Smooth muscle cell (in vitro differentiated cells): ENCODE data around the gene CD68. TPM values are rescaled to one million over a fixed set of nuclear protein-coding genes. Genes with fewer than 3 reads are reported as not detected.

ENCODE experiments used
- DNase-seq: peaks from one replicate; lab custom pipeline; 2025; ENCODE audit not compliant: unreplicated experiment; lab: John Stamatoyannopoulos, UW
- H2AFZ ChIP-seq: fragments of 200-600 bp; sonication (generic); 2 replicates; pipeline ENCODE4 v1.6.0; 2016; ENCODE audit warnings: antibody characterized with exemption, low read depth, mild to moderate bottlenecking
- H3F3A ChIP-seq: fragments of 200-600 bp; sonication (generic); 2 replicates; pipeline ENCODE4 v1.6.0; 2017; ENCODE audit warnings: antibody characterized with exemption, low read depth
- H3K27ac ChIP-seq: fragments of 200-600 bp; sonication (generic); 2 replicates; pipeline ENCODE4 v1.5.1; 2016; ENCODE audit warnings: low read depth, mild to moderate bottlenecking
- H3K27me3 ChIP-seq: fragments of 200-600 bp; sonication (generic); 2 replicates; pipeline ENCODE4 v1.6.1; 2016; ENCODE audit warnings: low read depth, mild to moderate bottlenecking
- H3K36me3 ChIP-seq: fragments of 200-600 bp; sonication (generic); 2 replicates; pipeline ENCODE4 v1.5.1; 2016; ENCODE audit warnings: low read depth
- H3K4me1 ChIP-seq: fragments of 200-600 bp; sonication (generic); 2 replicates; pipeline ENCODE4 v1.5.1; 2016; ENCODE audit warnings: low read depth
- H3K4me2 ChIP-seq: fragments of 200-600 bp; sonication (generic); 2 replicates; pipeline ENCODE4 v1.6.0; 2016; ENCODE audit warnings: mild to moderate bottlenecking
- H3K4me3 ChIP-seq: fragments of 200-600 bp; sonication (generic); 2 replicates; pipeline ENCODE4 v1.5.1; 2016; ENCODE audit warnings: mild to moderate bottlenecking
- H3K79me2 ChIP-seq: fragments of 200-600 bp; sonication (generic); 2 replicates; pipeline ENCODE4 v1.6.0; 2016; ENCODE audit warnings: low read depth, mild to moderate bottlenecking
- H3K9ac ChIP-seq: fragments of 200-600 bp; sonication (generic); 2 replicates; pipeline ENCODE4 v1.6.0; 2016; ENCODE audit warnings: low read depth
- H3K9me3 ChIP-seq: fragments of 200-600 bp; sonication (generic); replicated peaks from 2 replicates; pipeline ENCODE4 v1.5.1; 2016; ENCODE audit warnings: low read depth
- H4K20me1 ChIP-seq: fragments of 200-600 bp; sonication (generic); 2 replicates; pipeline ENCODE4 v1.6.0; 2016; ENCODE audit warnings: low read depth
- CTCF ChIP-seq: fragments of 200-600 bp; sonication (generic); IDR thresholded peaks from 2 replicates; pipeline ENCODE4 v1.5.1; 2017; ENCODE audit warnings: borderline replicate concordance, mild to moderate bottlenecking, antibody characterized with exemption; ENCODE audit not compliant: insufficient read depth, poor library complexity, severe bottlenecking
- WGBS: methylation state at CpG from one replicate; pipeline ENCODE4 v1.1.7; 2016; ENCODE audit warnings: low lambda C conversion rate; 5-methylcytosine and 5-hydroxymethylcytosine counted together
- polyA plus RNA-seq: library from polyadenylated mRNA; unstranded; fragments of >200 nt; fragmentation: Nextera tagmentation; extraction: Ambion mirVana; gene quantifications from 2 replicates; pipeline ENCODE4 v1.2.1, GENCODE V29; 2016
- total RNA-seq: library from RNA; depleted of rRNA; stranded (reverse); fragments of >200 nt; gene quantifications from 2 replicates; pipeline ENCODE4 v1.2.3, GENCODE V29; 2014

The CD68 gene
- total and polyA plus RNA-seq, 2 experiments from 2014 or later: 22.7 to 27.5 TPM

GRCh38 chr17:7558544-7559319 lies 20.7 kb upstream of the CD68 start, which contains the start of gene TNFSF13:
Gene TNFSF13 (plus strand): TSS chr17:7558750. CDS start chr17:7559040, 290 bp downstream.
- H3K9me3 ChIP-seq: no peaks in the 10 kb centered on the region
- H3K4me3 ChIP-seq: no peak within 1 kb of the TSS
- no peak for TF ChIP-seq CTCF
- DNase-seq: no peak
- H3K9ac ChIP-seq: no peak within 1 kb of the TSS
- H2AFZ ChIP-seq: no peak within 1 kb of the TSS
- H3K79me2 ChIP-seq: peaks cover 18% of the 10 kb centered on the region
- no peaks in the 10 kb centered on the region for H3K36me3 ChIP-seq
- no peak within 1 kb of the TSS for H3K27ac ChIP-seq
- WGBS: 95% methylated on average over 16 of the region's 16 CpGs
- H3F3A ChIP-seq: peaks cover 5% of the 10 kb centered on the region
- no peak within 1 kb of the TSS for H3K4me2 ChIP-seq
- H3K27me3 ChIP-seq: no peaks in the 10 kb centered on the region
- peaks cover 26% of the 10 kb centered on the region for H3K4me1 ChIP-seq
- H4K20me1 ChIP-seq: no peaks in the 10 kb centered on the region

GRCh38 chr17:7559320-7560171 lies 19.9 kb upstream of the CD68 start:
- Histone ChIP-seq H4K20me1 (no peaks in the 10 kb centered on the region), H3K4me2 (no peak overlapping the region), H3K27me3 (no peaks in the 10 kb centered on the region), H3K4me1 (peaks cover 26% of the 10 kb centered on the region), H3K9me3 (no peaks in the 10 kb centered on the region), H3K4me3 (no peak overlapping the region), H3F3A (peaks cover 5% of the 10 kb centered on the region), H3K9ac (no peak overlapping the region), H3K27ac (no peak overlapping the region), H3K79me2 (peaks cover 26% of the 10 kb centered on the region), H3K36me3 (no peaks in the 10 kb centered on the region), H2AFZ (no peak overlapping the region)
- no peak for DNase-seq
- TF ChIP-seq CTCF: no peak
- WGBS: 94% methylated on average over 18 of the region's 18 CpGs

- Histone ChIP-seq H2AFZ (peak overlapping the region; percentile 9), H3F3A (peaks cover 5% of the 10 kb centered on the region), H3K9ac (no peak overlapping the region), H3K27me3 (no peaks in the 10 kb centered on the region), H4K20me1 (no peaks in the 10 kb centered on the region), H3K36me3 (peaks cover 3% of the 10 kb centered on the region), H3K4me3 (peak overlapping the region; percentile 97), H3K9me3 (no peaks in the 10 kb centered on the region), H3K4me2 (peak overlapping the region; percentile 97), H3K4me1 (peaks cover 26% of the 10 kb centered on the region), H3K79me2 (peaks cover 35% of the 10 kb centered on the region), H3K27ac (peak overlapping the region; percentile 4)
- peak; percentile 45 for TF ChIP-seq CTCF
- DNase-seq: no peak
- 34% methylated on average over 22 of the region's 22 CpGs for WGBS
Measured at GRCh38 chr17:7560172-7561027, 19.0 kb upstream of the CD68 start.
